B cell (primary cell): ENCODE results near the gene ANKRD13C.

Source experiments
- EZH2 ChIP-seq: IDR thresholded peaks from 2 replicates; pipeline ENCODE4 v1.6.1; 2012; ENCODE audit warnings: borderline replicate concordance, low read depth, mild to moderate bottlenecking, moderate library complexity, low read length; ENCODE audit not compliant: insufficient read depth, poor library complexity, severe bottlenecking
- TF ChIP-seq, protein P1 (sequence below): fragments of 200-600 bp; IDR thresholded peaks from one replicate; pipeline ENCODE4 v1.8.0; 2022; ENCODE audit warnings: antibody characterized with exemption, mild to moderate bottlenecking

DNA sequence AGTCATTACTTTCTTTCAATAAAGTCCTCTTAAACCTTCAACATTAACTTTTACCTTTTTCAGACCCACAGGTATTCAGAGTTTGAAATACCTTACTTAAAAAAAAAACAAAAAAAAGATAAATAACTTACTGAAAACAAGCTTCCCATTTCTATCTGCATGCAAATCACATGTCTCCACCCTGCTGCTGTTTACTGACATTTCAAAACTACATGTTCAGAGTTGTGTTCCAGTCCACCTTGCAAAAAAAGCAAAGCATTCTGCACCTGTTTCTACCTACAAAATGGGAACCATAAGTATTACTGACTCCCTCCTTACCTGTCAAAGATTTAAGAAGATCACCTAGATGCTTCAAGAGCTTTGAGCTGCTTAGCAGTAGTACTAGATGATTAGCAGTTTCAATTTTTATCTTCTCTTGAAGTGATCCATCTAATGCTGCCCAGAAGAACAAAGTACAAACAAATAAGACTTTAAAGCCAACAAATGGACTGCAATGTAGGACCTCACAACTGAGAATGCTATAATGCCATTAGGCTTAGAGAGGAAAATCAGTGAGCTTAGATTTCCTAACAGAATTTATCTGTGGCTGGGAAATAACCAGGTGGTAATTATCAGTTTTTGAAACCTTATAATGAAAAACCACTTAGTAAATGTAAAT is 61.2 kb downstream of the ANKRD13C start:
- TF ChIP-seq, protein P1, sequence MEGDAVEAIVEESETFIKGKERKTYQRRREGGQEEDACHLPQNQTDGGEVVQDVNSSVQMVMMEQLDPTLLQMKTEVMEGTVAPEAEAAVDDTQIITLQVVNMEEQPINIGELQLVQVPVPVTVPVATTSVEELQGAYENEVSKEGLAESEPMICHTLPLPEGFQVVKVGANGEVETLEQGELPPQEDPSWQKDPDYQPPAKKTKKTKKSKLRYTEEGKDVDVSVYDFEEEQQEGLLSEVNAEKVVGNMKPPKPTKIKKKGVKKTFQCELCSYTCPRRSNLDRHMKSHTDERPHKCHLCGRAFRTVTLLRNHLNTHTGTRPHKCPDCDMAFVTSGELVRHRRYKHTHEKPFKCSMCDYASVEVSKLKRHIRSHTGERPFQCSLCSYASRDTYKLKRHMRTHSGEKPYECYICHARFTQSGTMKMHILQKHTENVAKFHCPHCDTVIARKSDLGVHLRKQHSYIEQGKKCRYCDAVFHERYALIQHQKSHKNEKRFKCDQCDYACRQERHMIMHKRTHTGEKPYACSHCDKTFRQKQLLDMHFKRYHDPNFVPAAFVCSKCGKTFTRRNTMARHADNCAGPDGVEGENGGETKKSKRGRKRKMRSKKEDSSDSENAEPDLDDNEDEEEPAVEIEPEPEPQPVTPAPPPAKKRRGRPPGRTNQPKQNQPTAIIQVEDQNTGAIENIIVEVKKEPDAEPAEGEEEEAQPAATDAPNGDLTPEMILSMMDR: no peak
- TF ChIP-seq EZH2: no peak
